CD14-positive monocyte (primary cell): ENCODE data around the gene PKP3. TPM values are rescaled to one million over a fixed set of nuclear protein-coding genes. Genes with fewer than 3 reads are reported as not detected.

Experiments
- DNase-seq, 3 donors: peaks; one replicate each; pipeline ENCODE4 v3.0.0-alpha.2; 2011 to 2022
- H2AFZ ChIP-seq: 2 replicates; pipeline ENCODE4 v1.6.0; 2012; ENCODE audit warnings: mild to moderate bottlenecking, low read depth, low read length, inconsistent platforms; ENCODE audit not compliant: insufficient read depth, poor library complexity, severe bottlenecking
- H3K27ac ChIP-seq, 2 donors: 1 replicate in 1 of 2; 2 replicates in 1 of 2; pipeline ENCODE4 v1.5.1; 2012 to 2013; ENCODE audit warnings: low read length in 2 of 2, control low read depth in 1 of 2, inconsistent platforms in 1 of 2, low read depth in 1 of 2, mild to moderate bottlenecking in 1 of 2
- H3K27me3 ChIP-seq, 2 donors: one replicate each; pipeline versions ENCODE4 v1.6.0 to v1.6.1; 2011 to 2013; ENCODE audit warnings: low read length in 2 of 2; ENCODE audit not compliant: control insufficient read depth in 2 of 2, insufficient read depth in 2 of 2
- H3K36me3 ChIP-seq, 2 donors: replicated peaks in 1 of 2; 1 replicate in 1 of 2; 2 replicates in 1 of 2; pipeline versions ENCODE4 v1.5.1 to v1.6.1; 2012 to 2013; ENCODE audit warnings: low read length in 2 of 2, control low read depth in 1 of 2, inconsistent platforms in 1 of 2, mild to moderate bottlenecking in 1 of 2; ENCODE audit not compliant: insufficient read depth in 2 of 2, control insufficient read depth in 1 of 2
- H3K4me1 ChIP-seq, 2 donors: 1 replicate in 1 of 2; 2 replicates in 1 of 2; pipeline versions ENCODE4 v1.5.1 to v1.6.1; 2012 to 2013; ENCODE audit warnings: low read length in 2 of 2, control low read depth in 1 of 2, inconsistent platforms in 1 of 2, mild to moderate bottlenecking in 1 of 2, moderate library complexity in 1 of 2; ENCODE audit not compliant: insufficient read depth in 2 of 2, control insufficient read depth in 1 of 2
- H3K4me2 ChIP-seq: replicated peaks from 2 replicates; pipeline ENCODE3; 2012; ENCODE audit warnings: low read length, moderate library complexity, mild to moderate bottlenecking; ENCODE audit not compliant: poor library complexity, severe bottlenecking; ENCODE audit errors: extremely low read depth
- H3K4me3 ChIP-seq, 3 experiments: fragments of 200-600 bp in 1 of 3; sonication (generic) in 1 of 3; replicated peaks in 1 of 3; 1 replicate in 2 of 3; 2 replicates in 1 of 3; pipeline ENCODE4 v1.5.1; 2011 to 2013; ENCODE audit warnings: low read length in 3 of 3, mild to moderate bottlenecking in 3 of 3, control low read depth in 2 of 3, low read depth in 2 of 3, inconsistent platforms in 1 of 3, moderate library complexity in 1 of 3
- H3K79me2 ChIP-seq: 2 replicates; pipeline ENCODE4 v1.6.0; 2012; ENCODE audit warnings: mild to moderate bottlenecking, control low read depth, inconsistent platforms, low read length, moderate library complexity; ENCODE audit not compliant: insufficient read depth
- H3K9ac ChIP-seq: 2 replicates; pipeline ENCODE4 v1.6.0; 2017; ENCODE audit warnings: low read length, mild to moderate bottlenecking; ENCODE audit not compliant: insufficient read depth, poor library complexity, severe bottlenecking
- H3K9me3 ChIP-seq, 2 donors: replicated peaks in 1 of 2; 1 replicate in 1 of 2; 2 replicates in 1 of 2; pipeline versions ENCODE4 v1.5.1 to v1.6.1; 2012 to 2013; ENCODE audit warnings: low read length in 2 of 2, control low read depth in 1 of 2; ENCODE audit not compliant: control insufficient read depth in 1 of 2, insufficient read depth in 1 of 2
- H4K20me1 ChIP-seq: 2 replicates; pipeline ENCODE4 v1.6.0; 2012; ENCODE audit warnings: mild to moderate bottlenecking, low read length, control low read depth, moderate library complexity; ENCODE audit not compliant: insufficient read depth
- H3K27ac Mint-ChIP-seq, 7 donors: one replicate each; pipeline ENCODE4 v1.8.0; 2020; ENCODE audit warnings: mild to moderate bottlenecking in 7 of 7, mixed read lengths in 7 of 7, moderate library complexity in 6 of 7, inconsistent platforms in 2 of 7
- H3K27me3 Mint-ChIP-seq, 3 donors: one replicate each; pipeline ENCODE4 v1.8.0; 2021 to 2022; ENCODE audit warnings: low read depth in 3 of 3, mild to moderate bottlenecking in 3 of 3, mixed read lengths in 3 of 3, moderate library complexity in 3 of 3, inconsistent platforms in 1 of 3
- H3K36me3 Mint-ChIP-seq, 2 donors: one replicate each; pipeline ENCODE4 v1.8.0; 2020; ENCODE audit warnings: mixed read lengths in 2 of 2, inconsistent platforms in 1 of 2, mild to moderate bottlenecking in 1 of 2
- H3K4me1 Mint-ChIP-seq: one replicate; pipeline ENCODE4 v1.8.0; 2020; ENCODE audit warnings: mild to moderate bottlenecking, mixed read lengths
- H3K4me3 Mint-ChIP-seq, 2 donors: one replicate each; pipeline ENCODE4 v1.8.0; 2020; ENCODE audit warnings: mild to moderate bottlenecking in 2 of 2, mixed read lengths in 2 of 2, moderate library complexity in 1 of 2
- H3K9me3 Mint-ChIP-seq, 7 donors: one replicate each; pipeline ENCODE4 v1.8.0; 2020 to 2022; ENCODE audit warnings: mixed read lengths in 7 of 7, mild to moderate bottlenecking in 6 of 7, moderate library complexity in 6 of 7, inconsistent platforms in 2 of 7
- WGBS: methylation state at CpG from one replicate; pipeline ENCODE4 v1.1.5; 2013; ENCODE audit warnings: missing lambda C conversion rate; ENCODE audit not compliant: insufficient coverage; 5-methylcytosine and 5-hydroxymethylcytosine counted together
- intact Hi-C, 2 donors: fragments of 100-400 bp; cut with micrococcal nuclease; formaldehyde crosslinking; loops; one replicate each; pipeline versions ENCODE4 v1.15.0 to v1.15.1; 2023
- polyA plus RNA-seq, 3 donors: library from polyadenylated mRNA; depleted of rRNA in 1 of 3; unstranded in 2 of 3; stranded (reverse) in 1 of 3; fragments of 300-500 nt in 2 of 3; fragments of >200 nt in 1 of 3; fragmentation: Illumina TruSeq in 2 of 3; gene quantifications; 1 replicate in 2 of 3; 2 replicates in 1 of 3; pipeline ENCODE4 v1.2.3, GENCODE V29; 2012 to 2021
- TF ChIP-seq, protein P1 (sequence below): fragments of 200-600 bp; IDR thresholded peaks from one replicate; pipeline ENCODE4 v1.8.0; 2022; ENCODE audit warnings: antibody characterized with exemption, mild to moderate bottlenecking

Gene PKP3
- polyA plus RNA-seq, 3 donors: not detected

DNA sequence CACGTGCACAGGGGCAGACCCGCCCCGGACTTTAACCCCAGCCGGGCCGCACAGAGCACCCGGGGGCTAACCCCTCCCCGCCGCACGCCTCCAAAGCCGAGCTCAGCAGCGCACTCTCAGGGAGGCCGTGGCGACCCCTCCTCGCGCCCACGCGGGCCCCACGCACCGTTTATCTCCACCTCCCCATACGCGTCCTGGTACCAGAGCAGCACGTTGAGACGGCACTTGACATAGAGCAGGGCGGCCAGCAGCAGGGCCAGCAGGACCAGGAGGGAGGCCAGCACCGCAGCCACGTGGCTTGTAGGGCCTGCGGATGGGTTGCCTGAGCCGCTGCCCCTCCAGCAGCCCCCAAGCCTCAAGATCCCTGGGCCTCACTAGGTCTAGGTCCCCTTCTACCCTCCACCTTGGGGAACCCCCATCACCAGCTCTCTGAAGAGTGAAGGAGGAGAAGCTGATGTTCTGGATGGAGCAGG is 13.7 kb downstream of the PKP3 start:
- Histone ChIP-seq H3K4me1 (peaks cover 16 to 22% of the 10 kb centered on the region in 2 donors), H3K27ac (peak overlapping the region in 1 of 2 donors; percentile 26), H3K27me3 (no peaks in the 10 kb centered on the region), H3K4me2 (peak overlapping the region; percentile 70), H4K20me1 (peaks cover 4% of the 10 kb centered on the region), H2AFZ (peak overlapping the region; percentile 29), H3K4me3 (peak overlapping the region in 2 of 3 experiments; percentile 9 to 46), H3K9ac (no peak overlapping the region), H3K79me2 (peaks cover 3% of the 10 kb centered on the region), H3K9me3 (no peaks in the 10 kb centered on the region), H3K36me3 (peaks cover 0 to 2% of the 10 kb centered on the region in 2 donors)
- no peaks in the 10 kb centered on the region for H3K9me3 Mint-ChIP-seq
- H3K27me3 Mint-ChIP-seq: peaks cover 0 to 14% (median 1%) of the 10 kb centered on the region in 3 donors
- peaks cover 8% of the 10 kb centered on the region for H3K4me1 Mint-ChIP-seq
- peak overlapping the region in 2 of 7 donors; percentile 31 to 76 for H3K27ac Mint-ChIP-seq
- no peak overlapping the region for H3K4me3 Mint-ChIP-seq
- intact Hi-C loops: loop anchor here (2.0 to 5.0 kb wide), 5 partner anchors 41 to 199 kb away; partner anchors contain the start of genes RNH1 (in 2 of the 2), PSMD13 (in 1 of the 2) and SIRT3 (in 1 of the 2)
- no peaks in the 10 kb centered on the region for H3K36me3 Mint-ChIP-seq
- TF ChIP-seq, protein P1, sequence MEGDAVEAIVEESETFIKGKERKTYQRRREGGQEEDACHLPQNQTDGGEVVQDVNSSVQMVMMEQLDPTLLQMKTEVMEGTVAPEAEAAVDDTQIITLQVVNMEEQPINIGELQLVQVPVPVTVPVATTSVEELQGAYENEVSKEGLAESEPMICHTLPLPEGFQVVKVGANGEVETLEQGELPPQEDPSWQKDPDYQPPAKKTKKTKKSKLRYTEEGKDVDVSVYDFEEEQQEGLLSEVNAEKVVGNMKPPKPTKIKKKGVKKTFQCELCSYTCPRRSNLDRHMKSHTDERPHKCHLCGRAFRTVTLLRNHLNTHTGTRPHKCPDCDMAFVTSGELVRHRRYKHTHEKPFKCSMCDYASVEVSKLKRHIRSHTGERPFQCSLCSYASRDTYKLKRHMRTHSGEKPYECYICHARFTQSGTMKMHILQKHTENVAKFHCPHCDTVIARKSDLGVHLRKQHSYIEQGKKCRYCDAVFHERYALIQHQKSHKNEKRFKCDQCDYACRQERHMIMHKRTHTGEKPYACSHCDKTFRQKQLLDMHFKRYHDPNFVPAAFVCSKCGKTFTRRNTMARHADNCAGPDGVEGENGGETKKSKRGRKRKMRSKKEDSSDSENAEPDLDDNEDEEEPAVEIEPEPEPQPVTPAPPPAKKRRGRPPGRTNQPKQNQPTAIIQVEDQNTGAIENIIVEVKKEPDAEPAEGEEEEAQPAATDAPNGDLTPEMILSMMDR: no peak
- DNase-seq: no peak
- WGBS: 80% methylated on average over 24 of the region's 28 CpGs

DNA sequence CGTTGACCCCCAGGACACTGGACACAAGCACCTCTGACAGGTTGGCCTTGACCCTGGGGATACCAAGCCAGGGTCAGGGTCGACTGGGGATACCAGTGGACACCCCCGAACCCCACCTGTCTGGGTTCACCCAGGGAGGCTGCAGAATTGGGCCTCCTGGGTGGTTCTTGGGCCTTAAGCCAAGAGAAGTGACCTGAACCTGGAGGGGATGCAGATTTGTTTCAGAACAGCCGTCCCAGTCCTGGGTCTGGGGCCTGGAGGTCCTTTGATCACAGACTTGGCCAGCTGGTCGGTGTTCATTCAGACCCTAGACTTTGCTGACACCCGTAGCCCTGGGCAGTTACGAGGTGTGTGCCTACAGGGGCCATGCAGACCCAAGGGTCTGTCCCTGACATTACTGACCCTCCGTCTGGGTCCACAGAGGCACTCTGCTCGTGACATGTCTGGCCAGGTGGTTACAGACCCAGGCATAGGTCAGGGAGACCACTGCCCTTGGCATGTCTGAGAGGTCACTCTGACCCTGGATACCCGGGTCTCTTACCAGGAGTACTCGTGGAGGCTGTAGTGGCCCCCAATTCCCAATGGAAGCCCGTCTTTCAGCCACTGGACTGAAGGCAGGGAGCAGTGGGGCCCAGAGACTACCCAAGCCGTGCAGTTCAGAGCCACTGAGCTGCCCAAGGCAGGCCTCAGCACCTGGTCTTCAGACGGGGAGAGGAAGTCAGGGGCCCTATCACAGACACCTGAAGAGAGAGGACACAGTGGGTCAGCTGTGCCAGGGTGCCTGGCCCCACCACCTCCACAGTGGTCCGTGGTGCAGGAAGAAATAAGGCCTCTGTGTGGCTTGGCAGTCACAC is 14.4 kb downstream of the PKP3 start:
- Histone ChIP-seq H3K27ac (no peak overlapping the region), H3K4me2 (no peak overlapping the region), H4K20me1 (peaks cover 10% of the 10 kb centered on the region), H3K79me2 (peaks cover 9% of the 10 kb centered on the region), H2AFZ (no peak overlapping the region), H3K4me3 (no peak overlapping the region), H3K27me3 (no peaks in the 10 kb centered on the region), H3K9ac (no peak overlapping the region), H3K9me3 (no peaks in the 10 kb centered on the region), H3K36me3 (peaks cover 0 to 2% of the 10 kb centered on the region in 2 donors), H3K4me1 (peaks cover 23 to 29% of the 10 kb centered on the region in 2 donors)
- TF ChIP-seq, protein P1: no peak
- peaks cover 15% of the 10 kb centered on the region for H3K4me1 Mint-ChIP-seq
- H3K27me3 Mint-ChIP-seq: peaks cover 1 to 11% (median 1%) of the 10 kb centered on the region in 3 donors
- 87% methylated on average over 15 of the region's 15 CpGs for WGBS
- H3K4me3 Mint-ChIP-seq: no peak overlapping the region
- intact Hi-C loops: loop anchor here in 1 of 2 donors (5.0 kb wide), 2 partner anchors 99 to 171 kb away; partner anchors contain the start of genes PSMD13, RNH1 and SIRT3
- no peaks in the 10 kb centered on the region for H3K9me3 Mint-ChIP-seq
- peak overlapping the region in 1 of 7 donors; percentile 18 for H3K27ac Mint-ChIP-seq
- no peak for DNase-seq
- no peaks in the 10 kb centered on the region for H3K36me3 Mint-ChIP-seq
